HEK293T (cell line): ENCODE results near the gene MOGAT3.

Source experiments
- ARNT ChIP-seq: fragments of 450-650 bp; IDR thresholded peaks from 2 replicates; pipeline ENCODE4 v1.6.1; 2017; ENCODE audit warnings: mild to moderate bottlenecking
- BHLHE40 ChIP-seq: fragments of 450-650 bp; IDR thresholded peaks from 2 replicates; pipeline ENCODE4 v1.6.1; 2016; ENCODE audit warnings: mild to moderate bottlenecking, moderate library complexity, borderline replicate concordance
- FOXA1 ChIP-seq: fragments of 450-650 bp; IDR thresholded peaks from 2 replicates; pipeline ENCODE4 v1.6.1; 2016; ENCODE audit warnings: mild to moderate bottlenecking
- FOXK2 ChIP-seq: fragments of 450-650 bp; IDR thresholded peaks from 2 replicates; pipeline ENCODE4 v1.6.1; 2016; ENCODE audit warnings: mild to moderate bottlenecking
- L3MBTL2 ChIP-seq: fragments of 450-650 bp; conservative IDR thresholded peaks from 2 replicates; pipeline ENCODE4 v1.6.1; 2016; ENCODE audit warnings: mild to moderate bottlenecking
- LEF1 ChIP-seq: fragments of 450-650 bp; IDR thresholded peaks from 2 replicates; pipeline ENCODE4 v1.6.1; 2017; ENCODE audit warnings: mild to moderate bottlenecking, borderline replicate concordance
- NFRKB ChIP-seq: fragments of 450-650 bp; IDR thresholded peaks from 2 replicates; pipeline ENCODE4 v1.6.1; 2016; ENCODE audit warnings: mild to moderate bottlenecking, moderate library complexity
- ZNF384 ChIP-seq: fragments of 450-650 bp; IDR thresholded peaks from 2 replicates; pipeline ENCODE4 v1.6.1; 2016

GRCh38 chr7:101197991-101198390 lies 2.8 kb downstream of the MOGAT3 start:
- TF ChIP-seq ARNT (no peak), L3MBTL2 (no peak), ZNF384 (no peak), LEF1 (no peak), NFRKB (no peak), BHLHE40 (no peak), FOXA1 (no peak), FOXK2 (no peak)
